ENCODE measurements around the gene ANKHD1. TPM values are rescaled to one million over a fixed set of nuclear protein-coding genes. Genes with fewer than 3 reads are reported as not detected.
"Not testable (repeated sequence)": the region's sequence is repeated elsewhere in the genome, so short reads cannot be mapped to it uniquely, and the experiment has no call there.

The ANKHD1 gene
- polyA plus RNA-seq, 1 donor from 2014 or later: 61.8 TPM

- Histone ChIP-seq H3K27me3 (ENCODE audit: insufficient read depth, low read depth, low read length) (no peaks in the 10 kb centered on the region), H4K20me1 (ENCODE audit: insufficient read depth) (no peaks in the 10 kb centered on the region), H3F3A (ENCODE audit: insufficient read depth, low read length, poor library complexity, severe bottlenecking) (no peaks in the 10 kb centered on the region), H3K9me2 (ENCODE audit: insufficient read depth, low read length) (no peaks in the 10 kb centered on the region), H3K4me3 (ENCODE audit: low read length) (no peak overlapping the region), H3K4me2 (ENCODE audit: low read length) (no peak overlapping the region), H3K9ac (ENCODE audit: low read length) (no peak overlapping the region), H3K9me3 (ENCODE audit: low read length) (no peaks in the 10 kb centered on the region), H3K36me3 (ENCODE audit: insufficient read depth, low read length) (no peaks in the 10 kb centered on the region), H2AFZ (ENCODE audit: low read depth, low read length) (no peak overlapping the region), H3K79me2 (replicated peaks; ENCODE audit: insufficient read depth, low read length) (peaks cover 55% of the 10 kb centered on the region), H3K27ac (ENCODE audit: low read length) (no peak overlapping the region)
- TF ChIP-seq POLR2AphosphoS5 (IDR thresholded peaks at IDR 0.05): no peak
- TF ChIP-seq EZH2 (IDR thresholded peaks at IDR 0.05; ENCODE audit: borderline replicate concordance, insufficient read depth, low read length, poor library complexity, severe bottlenecking): no peak
- TF ChIP-seq CTCF (IDR thresholded peaks at IDR 0.05; ENCODE audit: poor library complexity, severe bottlenecking): no peak
- TF ChIP-seq RAD21 (conservative IDR thresholded peaks at IDR 0.05): no peak
- TF ChIP-seq SMC3 (conservative IDR thresholded peaks at IDR 0.05; ENCODE audit: poor library complexity): no peak
- no peak for TF ChIP-seq MXI1 (conservative IDR thresholded peaks at IDR 0.05; ENCODE audit: poor library complexity, severe bottlenecking)
- TF ChIP-seq REST (IDR thresholded peaks at IDR 0.05; ENCODE audit: borderline replicate concordance): no peak
- no peak for TF ChIP-seq EP300 (conservative IDR thresholded peaks at IDR 0.05; ENCODE audit: poor library complexity, severe bottlenecking)
- no peak for TF ChIP-seq TAF1 (IDR thresholded peaks at IDR 0.05; ENCODE audit: low read depth)
Measured at GRCh38 chr5:140423609-140424008, 22.0 kb downstream of the ANKHD1 start.

- Histone ChIP-seq H3K4me2 (ENCODE audit: low read length) (no peak overlapping the region), H2AFZ (ENCODE audit: low read depth, low read length) (no peak overlapping the region), H3K9me2 (ENCODE audit: insufficient read depth, low read length) (no peaks in the 10 kb centered on the region), H3K27ac (ENCODE audit: low read length) (no peak overlapping the region), H3K79me2 (replicated peaks; ENCODE audit: insufficient read depth, low read length) (peaks cover 55% of the 10 kb centered on the region), H3K9me3 (ENCODE audit: low read length) (no peaks in the 10 kb centered on the region), H3F3A (ENCODE audit: insufficient read depth, low read length, poor library complexity, severe bottlenecking) (no peaks in the 10 kb centered on the region), H3K4me3 (ENCODE audit: low read length) (no peak overlapping the region), H3K36me3 (ENCODE audit: insufficient read depth, low read length) (no peaks in the 10 kb centered on the region), H3K27me3 (ENCODE audit: insufficient read depth, low read depth, low read length) (no peaks in the 10 kb centered on the region), H4K20me1 (ENCODE audit: insufficient read depth) (no peaks in the 10 kb centered on the region), H3K9ac (ENCODE audit: low read length) (no peak overlapping the region)
- TF ChIP-seq EP300 (conservative IDR thresholded peaks at IDR 0.05; ENCODE audit: poor library complexity, severe bottlenecking) (no peak), MXI1 (conservative IDR thresholded peaks at IDR 0.05; ENCODE audit: poor library complexity, severe bottlenecking) (no peak)
Measured at GRCh38 chr5:140424135-140424534, 22.5 kb downstream of the ANKHD1 start.

GRCh38 chr5:140427726-140428125 is 26.1 kb downstream of the ANKHD1 start:
- not testable (repeated sequence) for H3K27me3 ChIP-seq (ENCODE audit: insufficient read depth, low read depth, low read length); H3K9ac ChIP-seq (ENCODE audit: low read length); H4K20me1 ChIP-seq (ENCODE audit: insufficient read depth); H3K36me3 ChIP-seq (ENCODE audit: insufficient read depth, low read length); H3F3A ChIP-seq (ENCODE audit: insufficient read depth, low read length, poor library complexity, severe bottlenecking); H3K9me2 ChIP-seq (ENCODE audit: insufficient read depth, low read length); H3K4me3 ChIP-seq (ENCODE audit: low read length); H3K27ac ChIP-seq (ENCODE audit: low read length); H3K9me3 ChIP-seq (ENCODE audit: low read length); H2AFZ ChIP-seq (ENCODE audit: low read depth, low read length); H3K4me2 ChIP-seq (ENCODE audit: low read length)
- peaks cover 52% of the 10 kb centered on the region for H3K79me2 ChIP-seq (replicated peaks; ENCODE audit: insufficient read depth, low read length)
